Dermis blood vessel endothelial cell (primary cell): ENCODE measurements around the gene EFCAB14. TPM values are rescaled to one million over a fixed set of nuclear protein-coding genes. Genes with fewer than 3 reads are reported as not detected.
"Not testable (repeated sequence)": the region's sequence is repeated elsewhere in the genome, so short reads cannot be mapped to it uniquely, and the experiment has no call there.

Experiments used
- DNase-seq: peaks from one replicate; pipeline ENCODE4 v3.0.0; 2010
- total RNA-seq: library from RNA; depleted of rRNA; stranded (reverse); fragments of >200 nt; gene quantifications from 2 replicates; pipeline ENCODE4 v1.2.3, GENCODE V29; 2014

Gene EFCAB14
- total RNA-seq, 1 donor from 2014 or later, result 90.7 TPM

- no peak for DNase-seq
Measured at GRCh38 chr1:46652321-46653100, 66.4 kb downstream of the EFCAB14 start.

DNA sequence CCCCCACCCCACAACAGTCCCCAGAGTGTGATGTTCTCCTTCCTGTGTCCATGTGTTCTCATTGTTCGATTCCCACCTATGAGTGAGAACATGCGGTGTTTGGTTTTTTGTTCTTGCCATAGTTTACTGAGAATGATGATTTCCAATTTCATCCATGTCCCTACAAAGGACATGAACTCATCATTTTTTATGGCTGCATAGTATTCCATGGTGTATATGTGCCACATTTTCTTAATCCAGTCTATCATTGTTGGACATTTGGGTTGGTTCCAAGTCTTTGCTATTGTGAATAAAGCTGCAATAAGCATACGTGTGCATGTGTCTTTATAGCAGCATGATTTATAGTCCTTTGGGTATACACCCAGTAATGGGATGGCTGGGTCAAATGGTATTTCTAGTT lies 67.8 kb downstream of the EFCAB14 start:
- DNase-seq, result not testable (repeated sequence)

GRCh38 chr1:46650491-46650890 lies 68.4 kb downstream of the EFCAB14 start:
- DNase-seq, result no peak

GRCh38 chr1:46649764-46650163 lies 69.2 kb downstream of the EFCAB14 start:
- no peak for DNase-seq

DNA sequence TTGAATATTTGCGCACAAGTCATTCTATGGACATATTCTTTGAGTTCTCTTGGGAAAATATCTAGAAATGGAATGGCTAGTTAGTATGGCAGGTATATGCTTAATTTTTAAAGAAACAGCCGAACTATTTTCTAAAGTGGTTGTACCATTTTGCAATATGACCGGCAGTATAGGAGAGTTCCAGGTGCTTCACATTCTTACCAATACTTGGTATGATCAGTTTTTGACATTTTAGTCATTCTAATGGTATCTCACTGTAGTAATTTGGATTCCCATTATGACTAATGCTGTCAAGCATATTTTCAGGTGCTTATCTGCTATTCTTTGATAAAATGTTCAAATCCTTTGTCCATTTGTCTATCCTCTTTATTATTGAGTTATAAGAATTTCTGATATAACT lies 71.3 kb downstream of the EFCAB14 start:
- no peak for DNase-seq

DNA sequence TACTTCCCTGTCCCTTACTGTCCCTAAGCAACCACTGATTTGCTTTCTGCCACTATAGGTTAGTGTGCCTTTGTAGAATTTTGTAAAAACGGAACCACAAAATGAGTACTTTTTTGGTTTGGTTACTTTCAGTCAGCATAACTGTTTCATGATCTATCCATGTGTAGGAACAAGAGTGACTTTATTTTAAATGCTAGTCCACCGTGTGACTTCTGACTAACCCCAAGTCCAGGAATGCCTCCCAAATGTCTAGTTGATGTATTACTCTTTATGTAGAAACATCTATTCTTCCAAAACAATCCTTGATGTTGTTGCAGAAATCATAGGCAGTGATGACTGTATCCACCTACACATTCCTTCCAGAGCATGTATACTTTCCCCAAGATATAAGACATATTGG lies 72.1 kb downstream of the EFCAB14 start:
- DNase-seq, result no peak

DNA sequence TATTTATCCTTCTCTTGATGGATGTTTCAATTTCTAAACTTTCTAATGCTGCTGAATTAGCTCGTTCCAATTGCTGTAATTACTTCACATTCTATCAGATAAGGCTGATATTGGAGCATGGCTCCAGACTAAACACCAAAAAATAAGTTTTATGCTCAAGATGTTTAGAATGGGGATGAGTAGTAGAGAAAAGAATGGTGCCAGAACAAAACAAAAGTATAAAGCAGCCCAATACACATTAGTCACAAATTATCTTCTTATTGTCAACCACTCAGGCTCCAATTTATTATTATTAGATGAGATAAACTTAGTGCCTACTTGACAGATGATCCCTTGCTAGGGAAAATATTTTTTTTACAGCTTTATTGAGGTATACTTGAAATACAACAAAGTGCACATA lies 72.6 kb downstream of the EFCAB14 start:
- DNase-seq, result no peak

DNA sequence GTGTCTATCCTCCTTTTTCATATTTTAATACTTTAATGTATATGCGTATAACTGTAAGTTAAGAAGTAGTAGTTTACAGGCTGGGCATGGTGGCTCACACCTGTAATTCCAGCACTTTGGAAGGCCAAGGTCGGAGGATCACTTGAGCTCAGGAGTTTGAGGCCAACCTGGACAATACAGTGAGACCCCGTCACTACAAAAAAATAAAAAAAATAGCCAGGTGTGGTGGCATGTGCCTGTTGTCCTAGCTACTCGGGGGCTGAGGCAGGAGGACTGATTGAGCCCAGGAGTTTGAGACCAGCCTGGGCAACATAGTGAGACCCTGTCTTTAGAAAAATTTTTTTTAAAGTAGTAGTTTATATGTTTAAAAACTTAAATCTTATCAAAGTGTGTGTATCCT lies 73.1 kb downstream of the EFCAB14 start:
- no peak for DNase-seq

- DNase-seq, result peak; percentile 37
Measured at GRCh38 chr1:46643368-46643775, 75.5 kb downstream of the EFCAB14 start.

DNA sequence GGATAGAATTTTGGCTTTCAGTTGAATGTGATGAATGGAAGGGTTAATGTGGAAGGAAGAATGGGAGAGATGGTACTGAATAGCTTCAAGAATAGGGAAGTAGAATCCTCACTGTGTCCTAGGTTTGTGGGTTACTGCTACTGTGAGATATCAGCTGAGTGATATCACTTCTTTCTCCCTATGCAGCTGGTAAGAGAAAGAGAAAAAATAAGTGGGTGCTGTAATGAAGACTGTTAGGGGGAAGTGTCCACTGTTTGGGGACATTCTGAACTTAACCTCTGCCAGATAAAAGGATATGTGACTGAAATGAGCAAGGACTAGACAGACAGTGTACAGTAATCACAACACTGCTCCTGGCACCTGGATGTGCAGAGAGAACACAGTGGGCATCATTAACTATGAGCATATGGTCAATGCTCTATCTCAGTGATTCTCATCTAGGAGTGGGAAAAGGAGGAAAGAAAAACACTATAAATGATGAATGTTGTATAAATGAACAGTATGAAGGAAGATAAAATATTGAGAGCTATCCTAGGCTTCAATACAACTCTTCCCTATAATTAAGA lies 76.7 kb downstream of the EFCAB14 start:
- DNase-seq, result no peak

DNA sequence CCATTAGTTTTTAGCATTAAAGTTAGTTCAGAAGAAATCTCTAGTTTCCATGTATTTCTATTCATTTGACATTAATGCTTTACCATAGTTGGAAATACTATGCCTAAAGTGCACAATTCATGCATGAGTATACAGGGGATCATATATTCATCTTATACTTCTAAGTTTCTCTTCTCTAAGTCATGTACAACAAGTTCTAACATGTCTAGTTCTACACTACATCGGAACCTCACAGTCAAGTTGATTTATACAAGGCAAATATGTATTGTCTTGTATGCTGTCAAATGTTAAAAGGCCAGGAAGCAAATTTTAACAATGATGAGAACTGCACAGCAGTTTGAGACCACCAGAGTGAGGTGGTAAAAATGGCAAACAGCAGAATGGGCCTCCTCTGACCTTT lies 79.4 kb downstream of the EFCAB14 start:
- DNase-seq, result no peak

DNA sequence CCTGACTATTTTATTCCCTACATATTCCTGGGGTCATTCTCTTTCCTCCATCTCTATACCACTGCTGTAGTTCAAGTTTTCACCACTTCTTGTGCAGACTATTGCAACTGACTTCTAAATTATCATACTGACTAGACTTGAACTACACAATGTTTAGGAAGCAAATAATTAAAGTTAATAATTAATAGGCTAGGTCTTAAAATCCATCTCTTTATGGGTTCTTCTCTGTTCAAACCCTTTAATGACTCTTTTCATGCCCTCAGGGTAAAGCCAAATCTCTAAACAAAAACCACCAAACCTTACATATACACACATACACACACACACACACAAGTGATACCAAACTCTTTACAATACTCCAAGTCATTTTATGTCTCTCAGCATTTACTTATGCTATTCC lies 80.0 kb downstream of the EFCAB14 start:
- no peak for DNase-seq

GRCh38 chr1:46637444-46638083 lies 81.3 kb downstream of the EFCAB14 start:
- no peak for DNase-seq

GRCh38 chr1:46635205-46635604 lies 83.7 kb downstream of the EFCAB14 start:
- no peak for DNase-seq

GRCh38 chr1:46630719-46631118 lies 88.2 kb downstream of the EFCAB14 start:
- DNase-seq, result no peak

Other genes with a start within 250 kb of the EFCAB14 start
- not detected in 2 replicates for gene DMBX1, start 229.3 kb downstream of the EFCAB14 start, total RNA-seq
- not detected in 2 replicates for gene KNCN, start 167.5 kb downstream of the EFCAB14 start, total RNA-seq
- gene MKNK1, start 114.8 kb downstream of the EFCAB14 start, total RNA-seq, result 24.1 and 26.4 TPM in 2 replicates
- gene MOB3C, start 102.3 kb downstream of the EFCAB14 start, total RNA-seq, result 13.4 and 19.6 TPM in 2 replicates
- 36.2 and 42.3 TPM in 2 replicates for gene ATPAF1, start 50.8 kb downstream of the EFCAB14 start, total RNA-seq
- 0.34 TPM in 1 of 2 replicates, not detected in the other for gene TEX38, start 47.3 kb downstream of the EFCAB14 start, total RNA-seq
- 0.17 TPM in 1 of 2 replicates, not detected in the other for gene CYP4B1, start 79.9 kb upstream of the EFCAB14 start, total RNA-seq
- not detected in 2 replicates for gene CYP4A11, start 222.4 kb upstream of the EFCAB14 start, total RNA-seq